ENCODE measurements around the gene HS3ST3B1. TPM values are rescaled to one million over a fixed set of nuclear protein-coding genes. Genes with fewer than 3 reads are reported as not detected.

The HS3ST3B1 gene
- total RNA-seq, 1 experiment from 2014 or later: 2.4 TPM

DNA sequence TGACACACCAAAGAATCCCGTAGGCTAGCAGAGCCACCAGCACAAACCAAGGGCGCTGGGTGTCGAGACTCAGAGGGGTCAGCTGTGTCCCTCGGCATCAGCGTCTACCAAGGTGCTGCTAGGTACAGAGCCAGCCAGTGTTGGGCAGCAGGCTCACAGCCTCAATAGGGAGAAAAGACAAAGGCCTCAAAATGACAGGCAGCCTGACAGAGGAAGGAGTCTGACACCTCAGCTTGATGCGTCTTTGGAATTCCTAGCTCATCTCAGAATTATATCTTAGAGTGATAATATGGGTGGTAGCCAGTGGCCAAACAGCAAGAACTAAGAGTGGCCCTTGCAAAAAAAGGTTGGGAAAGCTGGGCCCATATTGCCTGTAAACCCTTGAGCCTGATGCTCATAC lies 45.9 kb downstream of the HS3ST3B1 start (continued):
- TF ChIP-seq, protein P1, sequence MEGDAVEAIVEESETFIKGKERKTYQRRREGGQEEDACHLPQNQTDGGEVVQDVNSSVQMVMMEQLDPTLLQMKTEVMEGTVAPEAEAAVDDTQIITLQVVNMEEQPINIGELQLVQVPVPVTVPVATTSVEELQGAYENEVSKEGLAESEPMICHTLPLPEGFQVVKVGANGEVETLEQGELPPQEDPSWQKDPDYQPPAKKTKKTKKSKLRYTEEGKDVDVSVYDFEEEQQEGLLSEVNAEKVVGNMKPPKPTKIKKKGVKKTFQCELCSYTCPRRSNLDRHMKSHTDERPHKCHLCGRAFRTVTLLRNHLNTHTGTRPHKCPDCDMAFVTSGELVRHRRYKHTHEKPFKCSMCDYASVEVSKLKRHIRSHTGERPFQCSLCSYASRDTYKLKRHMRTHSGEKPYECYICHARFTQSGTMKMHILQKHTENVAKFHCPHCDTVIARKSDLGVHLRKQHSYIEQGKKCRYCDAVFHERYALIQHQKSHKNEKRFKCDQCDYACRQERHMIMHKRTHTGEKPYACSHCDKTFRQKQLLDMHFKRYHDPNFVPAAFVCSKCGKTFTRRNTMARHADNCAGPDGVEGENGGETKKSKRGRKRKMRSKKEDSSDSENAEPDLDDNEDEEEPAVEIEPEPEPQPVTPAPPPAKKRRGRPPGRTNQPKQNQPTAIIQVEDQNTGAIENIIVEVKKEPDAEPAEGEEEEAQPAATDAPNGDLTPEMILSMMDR (IDR thresholded peaks at IDR 0.05 in 2 of 3, conservative IDR thresholded peaks at IDR 0.05 in 1 of 3; ENCODE audit: borderline replicate concordance in 1 of 3, insufficient read depth in 1 of 3, low read depth in 2 of 3, low read length in 2 of 3): no peak
- TF ChIP-seq SP1 (IDR thresholded peaks at IDR 0.05; ENCODE audit: low read depth): no peak
- no peak for TF ChIP-seq TCF7L2 (IDR thresholded peaks at IDR 0.05; ENCODE audit: borderline replicate concordance, extremely low read depth, insufficient read depth, insufficient read length)
- no peak for TF ChIP-seq YY1 (IDR thresholded peaks at IDR 0.05; ENCODE audit: extremely low read depth, insufficient replicate concordance, low read depth, low read length)
- TF ChIP-seq FOSL1 (IDR thresholded peaks at IDR 0.05; ENCODE audit: low read depth): no peak
- TF ChIP-seq CBX3 (IDR thresholded peaks at IDR 0.05; ENCODE audit: low read depth): no peak
- no peak for TF ChIP-seq JUND (IDR thresholded peaks at IDR 0.05)

DNA sequence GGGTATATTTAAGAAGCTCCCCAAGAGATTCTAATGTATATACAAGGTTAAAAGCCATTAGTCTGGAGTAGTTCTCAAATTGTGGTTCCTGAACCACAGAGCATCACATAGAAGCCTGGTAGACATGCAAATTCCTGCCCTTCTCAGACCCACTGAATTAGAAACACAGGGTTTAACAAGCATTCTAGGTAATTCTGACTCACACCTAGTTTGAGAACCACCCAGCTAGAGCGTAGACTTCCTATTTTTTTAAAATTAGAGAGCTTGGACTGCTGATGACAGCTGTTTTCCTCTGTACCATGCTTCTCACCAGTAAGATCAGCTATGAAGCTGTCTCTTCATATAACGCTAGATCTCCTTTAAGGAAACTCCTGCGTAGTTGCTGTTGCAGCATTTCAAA lies 50.6 kb downstream of the HS3ST3B1 start:
- CTCF ChIA-PET: no interaction called here

More for the DNA sequence above, 50.6 kb downstream of the HS3ST3B1 start:
- no peak overlapping the region for H3K4me3 ChIP-seq (replicated peaks in 1 of 2; ENCODE audit: low read depth in 1 of 2, low read length in 2 of 2)
- no peaks in the 10 kb centered on the region for H3K79me2 ChIP-seq (ENCODE audit: insufficient read depth, low read length)
- ChIA-PET RAD21 (ENCODE audit: low non-redundant PET in 1 of 2, low total read pairs in 2 of 2, uncharacterized antibody in 2 of 2, unreplicated experiment in 2 of 2) (no interaction called here), POLR2A (no interaction called here)
- DNase-seq (ENCODE audit: low read depth, low spot score) (no peak), ATAC-seq (no peak)
- no peaks in the 10 kb centered on the region for H3K9me3 ChIP-seq (ENCODE audit: control insufficient read depth in 1 of 2, insufficient read depth in 1 of 2, low read depth in 1 of 2, low read length in 2 of 2)
- no peak overlapping the region for H2AFZ ChIP-seq (ENCODE audit: low read depth, low read length, poor library complexity, severe bottlenecking)
- no TSS peak for BruUV-seq (replicated peaks)
- H3K27ac ChIP-seq (ENCODE audit: low read depth, low read length): no peak overlapping the region
- H3K36me3 ChIP-seq (ENCODE audit: control insufficient read depth in 1 of 2, insufficient read depth in 2 of 2, low read length in 2 of 2): no peaks in the 10 kb centered on the region
- H3K9ac ChIP-seq (ENCODE audit: low read length): no peak overlapping the region
- H3K4me2 ChIP-seq (ENCODE audit: low read length): no peak overlapping the region
- peaks cover 5% of the 10 kb centered on the region; the same call in 1 of the 2 replicates for H3K27me3 ChIP-seq (ENCODE audit: insufficient read depth, low read length)
- no peaks in the 10 kb centered on the region for H3K9me2 ChIP-seq (ENCODE audit: insufficient read depth)
- no peaks in the 10 kb centered on the region for H4K20me1 ChIP-seq (ENCODE audit: insufficient read depth)
- TF ChIP-seq FOSL1 (IDR thresholded peaks at IDR 0.05; ENCODE audit: low read depth) (no peak), ZNF274 (IDR thresholded peaks at IDR 0.05; ENCODE audit: low read depth, low read length) (no peak)
- TF ChIP-seq, protein P2, sequence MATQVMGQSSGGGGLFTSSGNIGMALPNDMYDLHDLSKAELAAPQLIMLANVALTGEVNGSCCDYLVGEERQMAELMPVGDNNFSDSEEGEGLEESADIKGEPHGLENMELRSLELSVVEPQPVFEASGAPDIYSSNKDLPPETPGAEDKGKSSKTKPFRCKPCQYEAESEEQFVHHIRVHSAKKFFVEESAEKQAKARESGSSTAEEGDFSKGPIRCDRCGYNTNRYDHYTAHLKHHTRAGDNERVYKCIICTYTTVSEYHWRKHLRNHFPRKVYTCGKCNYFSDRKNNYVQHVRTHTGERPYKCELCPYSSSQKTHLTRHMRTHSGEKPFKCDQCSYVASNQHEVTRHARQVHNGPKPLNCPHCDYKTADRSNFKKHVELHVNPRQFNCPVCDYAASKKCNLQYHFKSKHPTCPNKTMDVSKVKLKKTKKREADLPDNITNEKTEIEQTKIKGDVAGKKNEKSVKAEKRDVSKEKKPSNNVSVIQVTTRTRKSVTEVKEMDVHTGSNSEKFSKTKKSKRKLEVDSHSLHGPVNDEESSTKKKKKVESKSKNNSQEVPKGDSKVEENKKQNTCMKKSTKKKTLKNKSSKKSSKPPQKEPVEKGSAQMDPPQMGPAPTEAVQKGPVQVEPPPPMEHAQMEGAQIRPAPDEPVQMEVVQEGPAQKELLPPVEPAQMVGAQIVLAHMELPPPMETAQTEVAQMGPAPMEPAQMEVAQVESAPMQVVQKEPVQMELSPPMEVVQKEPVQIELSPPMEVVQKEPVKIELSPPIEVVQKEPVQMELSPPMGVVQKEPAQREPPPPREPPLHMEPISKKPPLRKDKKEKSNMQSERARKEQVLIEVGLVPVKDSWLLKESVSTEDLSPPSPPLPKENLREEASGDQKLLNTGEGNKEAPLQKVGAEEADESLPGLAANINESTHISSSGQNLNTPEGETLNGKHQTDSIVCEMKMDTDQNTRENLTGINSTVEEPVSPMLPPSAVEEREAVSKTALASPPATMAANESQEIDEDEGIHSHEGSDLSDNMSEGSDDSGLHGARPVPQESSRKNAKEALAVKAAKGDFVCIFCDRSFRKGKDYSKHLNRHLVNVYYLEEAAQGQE (IDR thresholded peaks at IDR 0.05; ENCODE audit: low read depth): no peak
- intact Hi-C loops (cut with micrococcal nuclease): no loop called here
- H3K4me1 ChIP-seq (ENCODE audit: control insufficient read depth in 1 of 2, insufficient read depth in 2 of 2, low read length in 2 of 2): no peaks in the 10 kb centered on the region
